Smooth muscle cell (in vitro differentiated cells): ENCODE data around the gene DNAJB11. TPM values are rescaled to one million over a fixed set of nuclear protein-coding genes. Genes with fewer than 3 reads are reported as not detected.

Experiments
- DNase-seq: peaks from one replicate; lab custom pipeline; 2025; ENCODE audit not compliant: unreplicated experiment; lab: John Stamatoyannopoulos, UW
- H2AFZ ChIP-seq: fragments of 200-600 bp; sonication (generic); 2 replicates; pipeline ENCODE4 v1.6.0; 2016; ENCODE audit warnings: antibody characterized with exemption, low read depth, mild to moderate bottlenecking
- H3F3A ChIP-seq: fragments of 200-600 bp; sonication (generic); 2 replicates; pipeline ENCODE4 v1.6.0; 2017; ENCODE audit warnings: antibody characterized with exemption, low read depth
- H3K27ac ChIP-seq: fragments of 200-600 bp; sonication (generic); 2 replicates; pipeline ENCODE4 v1.5.1; 2016; ENCODE audit warnings: low read depth, mild to moderate bottlenecking
- H3K27me3 ChIP-seq: fragments of 200-600 bp; sonication (generic); 2 replicates; pipeline ENCODE4 v1.6.1; 2016; ENCODE audit warnings: low read depth, mild to moderate bottlenecking
- H3K36me3 ChIP-seq: fragments of 200-600 bp; sonication (generic); 2 replicates; pipeline ENCODE4 v1.5.1; 2016; ENCODE audit warnings: low read depth
- H3K4me1 ChIP-seq: fragments of 200-600 bp; sonication (generic); 2 replicates; pipeline ENCODE4 v1.5.1; 2016; ENCODE audit warnings: low read depth
- H3K4me2 ChIP-seq: fragments of 200-600 bp; sonication (generic); 2 replicates; pipeline ENCODE4 v1.6.0; 2016; ENCODE audit warnings: mild to moderate bottlenecking
- H3K4me3 ChIP-seq: fragments of 200-600 bp; sonication (generic); 2 replicates; pipeline ENCODE4 v1.5.1; 2016; ENCODE audit warnings: mild to moderate bottlenecking
- H3K79me2 ChIP-seq: fragments of 200-600 bp; sonication (generic); 2 replicates; pipeline ENCODE4 v1.6.0; 2016; ENCODE audit warnings: low read depth, mild to moderate bottlenecking
- H3K9ac ChIP-seq: fragments of 200-600 bp; sonication (generic); 2 replicates; pipeline ENCODE4 v1.6.0; 2016; ENCODE audit warnings: low read depth
- H3K9me3 ChIP-seq: fragments of 200-600 bp; sonication (generic); replicated peaks from 2 replicates; pipeline ENCODE4 v1.5.1; 2016; ENCODE audit warnings: low read depth
- H4K20me1 ChIP-seq: fragments of 200-600 bp; sonication (generic); 2 replicates; pipeline ENCODE4 v1.6.0; 2016; ENCODE audit warnings: low read depth
- WGBS: methylation state at CpG from one replicate; pipeline ENCODE4 v1.1.7; 2016; ENCODE audit warnings: low lambda C conversion rate; 5-methylcytosine and 5-hydroxymethylcytosine counted together
- polyA plus RNA-seq: library from polyadenylated mRNA; unstranded; fragments of >200 nt; fragmentation: Nextera tagmentation; extraction: Ambion mirVana; gene quantifications from 2 replicates; pipeline ENCODE4 v1.2.1, GENCODE V29; 2016
- total RNA-seq: library from RNA; depleted of rRNA; stranded (reverse); fragments of >200 nt; gene quantifications from 2 replicates; pipeline ENCODE4 v1.2.3, GENCODE V29; 2014
- TF ChIP-seq, protein P1 (sequence below): fragments of 200-600 bp; sonication (generic); IDR thresholded peaks from 2 replicates; pipeline ENCODE4 v1.5.1; 2017; ENCODE audit warnings: borderline replicate concordance, mild to moderate bottlenecking, antibody characterized with exemption; ENCODE audit not compliant: insufficient read depth, poor library complexity, severe bottlenecking

Gene DNAJB11
- total and polyA plus RNA-seq, 2 experiments from 2014 or later: 103 to 136 TPM

DNA sequence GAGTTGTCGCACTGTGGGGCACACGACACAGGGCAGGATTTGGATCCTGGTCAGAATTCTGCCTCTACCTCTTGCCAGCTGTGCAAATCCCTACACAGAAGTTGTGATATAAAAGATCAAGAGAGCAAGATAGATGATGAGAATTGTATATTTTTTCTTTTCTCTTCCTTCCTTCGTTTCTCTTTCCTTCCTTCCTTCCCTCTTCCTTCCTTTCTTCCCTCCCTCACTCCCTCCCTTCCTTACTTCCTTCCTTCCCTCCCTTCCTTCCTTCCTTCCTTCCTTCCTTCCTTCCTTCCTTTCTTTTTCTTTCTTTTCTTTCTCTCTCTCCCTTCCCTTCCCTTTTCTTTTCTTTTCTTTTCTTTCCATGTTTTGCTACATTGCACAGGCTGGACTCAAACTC, 30.4 kb downstream of the DNAJB11 start:
- Histone ChIP-seq H2AFZ (no peak overlapping the region), H3K9me3 (no peaks in the 10 kb centered on the region), H3K27me3 (no peaks in the 10 kb centered on the region), H3K4me3 (no peak overlapping the region), H3K79me2 (no peaks in the 10 kb centered on the region), H3K4me2 (no peak overlapping the region), H3K9ac (no peak overlapping the region), H3K36me3 (no peaks in the 10 kb centered on the region), H3F3A (no peaks in the 10 kb centered on the region), H4K20me1 (no peaks in the 10 kb centered on the region), H3K27ac (no peak overlapping the region), H3K4me1 (no peaks in the 10 kb centered on the region)
- 80% methylated on average over 3 of the region's 3 CpGs for WGBS
- TF ChIP-seq, protein P1, sequence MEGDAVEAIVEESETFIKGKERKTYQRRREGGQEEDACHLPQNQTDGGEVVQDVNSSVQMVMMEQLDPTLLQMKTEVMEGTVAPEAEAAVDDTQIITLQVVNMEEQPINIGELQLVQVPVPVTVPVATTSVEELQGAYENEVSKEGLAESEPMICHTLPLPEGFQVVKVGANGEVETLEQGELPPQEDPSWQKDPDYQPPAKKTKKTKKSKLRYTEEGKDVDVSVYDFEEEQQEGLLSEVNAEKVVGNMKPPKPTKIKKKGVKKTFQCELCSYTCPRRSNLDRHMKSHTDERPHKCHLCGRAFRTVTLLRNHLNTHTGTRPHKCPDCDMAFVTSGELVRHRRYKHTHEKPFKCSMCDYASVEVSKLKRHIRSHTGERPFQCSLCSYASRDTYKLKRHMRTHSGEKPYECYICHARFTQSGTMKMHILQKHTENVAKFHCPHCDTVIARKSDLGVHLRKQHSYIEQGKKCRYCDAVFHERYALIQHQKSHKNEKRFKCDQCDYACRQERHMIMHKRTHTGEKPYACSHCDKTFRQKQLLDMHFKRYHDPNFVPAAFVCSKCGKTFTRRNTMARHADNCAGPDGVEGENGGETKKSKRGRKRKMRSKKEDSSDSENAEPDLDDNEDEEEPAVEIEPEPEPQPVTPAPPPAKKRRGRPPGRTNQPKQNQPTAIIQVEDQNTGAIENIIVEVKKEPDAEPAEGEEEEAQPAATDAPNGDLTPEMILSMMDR: no peak
- no peak for DNase-seq

GRCh38 chr3:186603159-186603558, 32.6 kb downstream of the DNAJB11 start:
- H3K4me3 ChIP-seq: no peak overlapping the region
- H3K27ac ChIP-seq: no peak overlapping the region
- no peaks in the 10 kb centered on the region for H3K36me3 ChIP-seq
- no peaks in the 10 kb centered on the region for H3K4me1 ChIP-seq
- WGBS: 89% methylated on average over 7 of the region's 7 CpGs
- no peaks in the 10 kb centered on the region for H3K9me3 ChIP-seq
- H3K9ac ChIP-seq: no peak overlapping the region
- no peaks in the 10 kb centered on the region for H3K27me3 ChIP-seq
- no peak overlapping the region for H3K4me2 ChIP-seq
- TF ChIP-seq, protein P1: no peak
- H4K20me1 ChIP-seq: no peaks in the 10 kb centered on the region
- H2AFZ ChIP-seq: no peak overlapping the region
- H3K79me2 ChIP-seq: no peaks in the 10 kb centered on the region
- H3F3A ChIP-seq: no peaks in the 10 kb centered on the region
- no peak for DNase-seq

- TF ChIP-seq, protein P1: no peak
- no peak overlapping the region for H3K4me3 ChIP-seq
- no peaks in the 10 kb centered on the region for H3K36me3 ChIP-seq
- no peaks in the 10 kb centered on the region for H3K27me3 ChIP-seq
- no peaks in the 10 kb centered on the region for H3K79me2 ChIP-seq
- H3F3A ChIP-seq: no peaks in the 10 kb centered on the region
- no peak overlapping the region for H3K4me2 ChIP-seq
- H4K20me1 ChIP-seq: no peaks in the 10 kb centered on the region
- no peaks in the 10 kb centered on the region for H3K9me3 ChIP-seq
- no peaks in the 10 kb centered on the region for H3K4me1 ChIP-seq
- DNase-seq: no peak
- H3K9ac ChIP-seq: no peak overlapping the region
- no peak overlapping the region for H2AFZ ChIP-seq
- H3K27ac ChIP-seq: no peak overlapping the region
These were observed 34.6 kb downstream of the DNAJB11 start for GRCh38 chr3:186605078-186605477.
